WTC11 (cell line): ENCODE results near the gene FYN. TPM values are rescaled to one million over a fixed set of nuclear protein-coding genes. Genes with fewer than 3 reads are reported as not detected.

Experiments used
- ATAC-seq: fragments of 200-7000 bp; cut with Tn5 transposase; 2 replicates; pipeline ENCODE4 v1.10.0; 2021; ENCODE audit warnings: mild to moderate bottlenecking, moderate library complexity
- CTCF ChIA-PET: fragments of 300-600 bp; sonication (Branson Sonifier 250); formaldehyde crosslinking; loops from one replicate; lab custom pipeline; 2021; ENCODE audit warnings: antibody characterized with exemption; lab: Charles Lee
- POLR2A ChIA-PET: fragments of 350-600 bp; sonication (Branson Sonifier 250); formaldehyde crosslinking; loops from one replicate; lab custom pipeline; 2021; ENCODE audit warnings: antibody characterized with exemption; lab: Charles Lee
- DNase-seq: peaks from one replicate; pipeline ENCODE4 v3.0.0; 2021; ENCODE audit warnings: low spot score
- H3K27ac Mint-ChIP-seq: 2 replicates; pipeline ENCODE4 v1.8.0; 2021; ENCODE audit warnings: mixed read lengths
- H3K27me3 Mint-ChIP-seq: 2 replicates; pipeline ENCODE4 v1.8.0; 2021; ENCODE audit warnings: low read depth, mild to moderate bottlenecking, moderate library complexity, mixed read lengths
- H3K36me3 Mint-ChIP-seq: 2 replicates; pipeline ENCODE4 v1.8.0; 2021; ENCODE audit warnings: mixed read lengths
- H3K4me1 Mint-ChIP-seq: 2 replicates; pipeline ENCODE4 v1.8.0; 2022; ENCODE audit warnings: mixed read lengths
- H3K4me3 Mint-ChIP-seq: 2 replicates; pipeline ENCODE4 v1.8.0; 2021; ENCODE audit warnings: mild to moderate bottlenecking, moderate library complexity, mixed read lengths
- H3K9me3 Mint-ChIP-seq: 2 replicates; pipeline ENCODE4 v1.8.0; 2021; ENCODE audit warnings: mixed read lengths
- ATF6 ChIP-seq: sonication (generic); formaldehyde crosslinking; IDR thresholded peaks from 2 replicates; pipeline ENCODE4 v1.8.1; 2023; ENCODE audit warnings: mild to moderate bottlenecking, missing genetic modification reagents
- ERG ChIP-seq: fragments of 250-450 bp; sonication (Bioruptor Pico); IDR thresholded peaks from 2 replicates; pipeline ENCODE4 v1.8.0; 2021; ENCODE audit warnings: mild to moderate bottlenecking
- FOXJ3 ChIP-seq: sonication (generic); formaldehyde crosslinking; IDR thresholded peaks from 2 replicates; pipeline ENCODE4 v1.9.0; 2021; ENCODE audit warnings: missing genetic modification reagents, mild to moderate bottlenecking, borderline replicate concordance
- FOXK1 ChIP-seq: sonication (generic); formaldehyde crosslinking; IDR thresholded peaks from 2 replicates; pipeline ENCODE4 v1.8.0; 2022; ENCODE audit warnings: mild to moderate bottlenecking, moderate library complexity, missing genetic modification reagents
- GABPB1 ChIP-seq: sonication (generic); formaldehyde crosslinking; IDR thresholded peaks from 2 replicates; pipeline ENCODE4 v1.8.1; 2023; ENCODE audit warnings: mild to moderate bottlenecking, missing genetic modification reagents
- OVOL2 ChIP-seq: fragments of 250-450 bp; sonication (Bioruptor Pico); IDR thresholded peaks from 2 replicates; pipeline ENCODE4 v1.9.0; 2021; ENCODE audit warnings: mild to moderate bottlenecking, borderline replicate concordance
- TEAD4 ChIP-seq: sonication (generic); formaldehyde crosslinking; IDR thresholded peaks from 2 replicates; pipeline ENCODE4 v1.8.0; 2022; ENCODE audit warnings: mild to moderate bottlenecking, missing genetic modification reagents
- ZBTB21 ChIP-seq: sonication (generic); formaldehyde crosslinking; IDR thresholded peaks from 2 replicates; pipeline ENCODE4 v1.8.1; 2023; ENCODE audit warnings: mild to moderate bottlenecking, missing genetic modification reagents, borderline replicate concordance
- ZNF423 ChIP-seq: fragments of 250-450 bp; sonication (Bioruptor Pico); IDR thresholded peaks from 2 replicates; pipeline ENCODE4 v2.1.2; 2022; ENCODE audit warnings: mild to moderate bottlenecking, moderate library complexity
- total RNA-seq: library from RNA; stranded (reverse); gene quantifications from 3 replicates; pipeline ENCODE4 v1.2.3, GENCODE V29; 2021
- TF ChIP-seq, protein P1 (sequence below): sonication (generic); formaldehyde crosslinking; IDR thresholded peaks from 2 replicates; pipeline ENCODE4 v1.8.1; 2022; ENCODE audit warnings: low read depth, missing genetic modification reagents, borderline replicate concordance
- TF ChIP-seq, protein P2 (sequence below): sonication (generic); formaldehyde crosslinking; IDR thresholded peaks from 2 replicates; pipeline ENCODE4 v1.8.1; 2022; ENCODE audit warnings: mild to moderate bottlenecking, missing genetic modification reagents, moderate library complexity, borderline replicate concordance
- TF ChIP-seq, protein P3 (sequence below): sonication (generic); formaldehyde crosslinking; IDR thresholded peaks from 2 replicates; pipeline ENCODE4 v1.8.0; 2023; ENCODE audit warnings: mild to moderate bottlenecking, missing genetic modification reagents
- TF ChIP-seq, protein P4 (sequence below): fragments of 250-450 bp; sonication (Bioruptor Pico); IDR thresholded peaks from 2 replicates; pipeline ENCODE4 v1.9.0; 2021; ENCODE audit warnings: moderate library complexity, mild to moderate bottlenecking, inconsistent platforms, borderline replicate concordance
- TF ChIP-seq, protein P5 (sequence below): fragments of 250-450 bp; sonication (Bioruptor Pico); IDR thresholded peaks from 2 replicates; pipeline ENCODE4 v1.9.0; 2021; ENCODE audit warnings: mild to moderate bottlenecking
- TF ChIP-seq, protein P6 (sequence below): sonication (generic); formaldehyde crosslinking; IDR thresholded peaks from 2 replicates; pipeline ENCODE4 v1.8.1; 2022; ENCODE audit warnings: mild to moderate bottlenecking, moderate library complexity, missing genetic modification reagents
- TF ChIP-seq, protein P7 (sequence below): sonication (generic); formaldehyde crosslinking; IDR thresholded peaks from 2 replicates; pipeline ENCODE4 v1.8.1; 2023; ENCODE audit warnings: mild to moderate bottlenecking, missing genetic modification reagents, moderate library complexity

Gene FYN
- total RNA-seq, 1 experiment from 2014 or later, result 63.9 TPM

DNA sequence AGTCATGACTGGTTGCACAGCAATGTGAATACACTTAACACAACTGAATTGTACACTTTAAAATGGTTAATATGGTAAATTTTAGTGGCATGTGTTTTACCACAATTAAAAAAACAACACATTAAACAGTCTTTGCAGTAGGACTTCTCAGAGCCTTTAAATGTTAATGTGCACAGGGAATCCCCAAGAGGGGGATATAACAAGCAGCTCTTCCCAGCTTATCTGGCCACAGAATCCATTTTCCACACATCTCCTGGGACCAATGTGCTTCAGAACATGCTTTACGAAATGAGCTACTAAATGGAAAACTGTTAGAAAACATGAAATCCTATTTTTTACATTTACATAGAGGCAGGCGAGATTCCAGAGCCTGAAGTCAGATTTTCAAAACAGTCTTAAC, 44.4 kb downstream of the FYN start (continued):
- TF ChIP-seq OVOL2 (CRISPR knock-in tag) (no peak), ZNF423 (CRISPR knock-in tag) (no peak), ZBTB21 (CRISPR knock-in tag) (no peak)
- TF ChIP-seq, protein P1, sequence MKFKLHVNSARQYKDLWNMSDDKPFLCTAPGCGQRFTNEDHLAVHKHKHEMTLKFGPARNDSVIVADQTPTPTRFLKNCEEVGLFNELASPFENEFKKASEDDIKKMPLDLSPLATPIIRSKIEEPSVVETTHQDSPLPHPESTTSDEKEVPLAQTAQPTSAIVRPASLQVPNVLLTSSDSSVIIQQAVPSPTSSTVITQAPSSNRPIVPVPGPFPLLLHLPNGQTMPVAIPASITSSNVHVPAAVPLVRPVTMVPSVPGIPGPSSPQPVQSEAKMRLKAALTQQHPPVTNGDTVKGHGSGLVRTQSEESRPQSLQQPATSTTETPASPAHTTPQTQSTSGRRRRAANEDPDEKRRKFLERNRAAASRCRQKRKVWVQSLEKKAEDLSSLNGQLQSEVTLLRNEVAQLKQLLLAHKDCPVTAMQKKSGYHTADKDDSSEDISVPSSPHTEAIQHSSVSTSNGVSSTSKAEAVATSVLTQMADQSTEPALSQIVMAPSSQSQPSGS (CRISPR knock-in tag), result no peak
- TF ChIP-seq, all 79 proteins: peak for 0

- peak overlapping the region; percentile 25; the same call in 1 of the 2 replicates for H3K27ac Mint-ChIP-seq
- POLR2A ChIA-PET, result no interaction called here
- no peak for ATAC-seq
- TF ChIP-seq ATF6 (CRISPR knock-in tag), result no peak
- TF ChIP-seq FOXJ3, result no peak
- no peak for TF ChIP-seq TEAD4 (CRISPR knock-in tag)
- TF ChIP-seq, protein P2, sequence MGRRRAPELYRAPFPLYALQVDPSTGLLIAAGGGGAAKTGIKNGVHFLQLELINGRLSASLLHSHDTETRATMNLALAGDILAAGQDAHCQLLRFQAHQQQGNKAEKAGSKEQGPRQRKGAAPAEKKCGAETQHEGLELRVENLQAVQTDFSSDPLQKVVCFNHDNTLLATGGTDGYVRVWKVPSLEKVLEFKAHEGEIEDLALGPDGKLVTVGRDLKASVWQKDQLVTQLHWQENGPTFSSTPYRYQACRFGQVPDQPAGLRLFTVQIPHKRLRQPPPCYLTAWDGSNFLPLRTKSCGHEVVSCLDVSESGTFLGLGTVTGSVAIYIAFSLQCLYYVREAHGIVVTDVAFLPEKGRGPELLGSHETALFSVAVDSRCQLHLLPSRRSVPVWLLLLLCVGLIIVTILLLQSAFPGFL (CRISPR knock-in tag), result no peak
- TF ChIP-seq, protein P3, sequence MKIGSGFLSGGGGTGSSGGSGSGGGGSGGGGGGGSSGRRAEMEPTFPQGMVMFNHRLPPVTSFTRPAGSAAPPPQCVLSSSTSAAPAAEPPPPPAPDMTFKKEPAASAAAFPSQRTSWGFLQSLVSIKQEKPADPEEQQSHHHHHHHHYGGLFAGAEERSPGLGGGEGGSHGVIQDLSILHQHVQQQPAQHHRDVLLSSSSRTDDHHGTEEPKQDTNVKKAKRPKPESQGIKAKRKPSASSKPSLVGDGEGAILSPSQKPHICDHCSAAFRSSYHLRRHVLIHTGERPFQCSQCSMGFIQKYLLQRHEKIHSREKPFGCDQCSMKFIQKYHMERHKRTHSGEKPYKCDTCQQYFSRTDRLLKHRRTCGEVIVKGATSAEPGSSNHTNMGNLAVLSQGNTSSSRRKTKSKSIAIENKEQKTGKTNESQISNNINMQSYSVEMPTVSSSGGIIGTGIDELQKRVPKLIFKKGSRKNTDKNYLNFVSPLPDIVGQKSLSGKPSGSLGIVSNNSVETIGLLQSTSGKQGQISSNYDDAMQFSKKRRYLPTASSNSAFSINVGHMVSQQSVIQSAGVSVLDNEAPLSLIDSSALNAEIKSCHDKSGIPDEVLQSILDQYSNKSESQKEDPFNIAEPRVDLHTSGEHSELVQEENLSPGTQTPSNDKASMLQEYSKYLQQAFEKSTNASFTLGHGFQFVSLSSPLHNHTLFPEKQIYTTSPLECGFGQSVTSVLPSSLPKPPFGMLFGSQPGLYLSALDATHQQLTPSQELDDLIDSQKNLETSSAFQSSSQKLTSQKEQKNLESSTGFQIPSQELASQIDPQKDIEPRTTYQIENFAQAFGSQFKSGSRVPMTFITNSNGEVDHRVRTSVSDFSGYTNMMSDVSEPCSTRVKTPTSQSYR (CRISPR knock-in tag), result no peak
- TF ChIP-seq GABPB1, result no peak
- TF ChIP-seq ZBTB21 (CRISPR knock-in tag), result no peak
- no peak for TF ChIP-seq ERG
- no peak for TF ChIP-seq FOXK1 (CRISPR knock-in tag)
- TF ChIP-seq, protein P4, sequence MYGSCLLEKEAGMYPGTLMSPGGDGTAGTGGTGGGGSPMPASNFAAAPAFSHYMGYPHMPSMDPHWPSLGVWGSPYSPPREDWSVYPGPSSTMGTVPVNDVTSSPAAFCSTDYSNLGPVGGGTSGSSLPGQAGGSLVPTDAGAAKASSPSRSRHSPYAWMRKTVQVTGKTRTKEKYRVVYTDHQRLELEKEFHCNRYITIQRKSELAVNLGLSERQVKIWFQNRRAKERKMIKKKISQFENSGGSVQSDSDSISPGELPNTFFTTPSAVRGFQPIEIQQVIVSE (CRISPR knock-in tag), result no peak
- TF ChIP-seq, protein P5, sequence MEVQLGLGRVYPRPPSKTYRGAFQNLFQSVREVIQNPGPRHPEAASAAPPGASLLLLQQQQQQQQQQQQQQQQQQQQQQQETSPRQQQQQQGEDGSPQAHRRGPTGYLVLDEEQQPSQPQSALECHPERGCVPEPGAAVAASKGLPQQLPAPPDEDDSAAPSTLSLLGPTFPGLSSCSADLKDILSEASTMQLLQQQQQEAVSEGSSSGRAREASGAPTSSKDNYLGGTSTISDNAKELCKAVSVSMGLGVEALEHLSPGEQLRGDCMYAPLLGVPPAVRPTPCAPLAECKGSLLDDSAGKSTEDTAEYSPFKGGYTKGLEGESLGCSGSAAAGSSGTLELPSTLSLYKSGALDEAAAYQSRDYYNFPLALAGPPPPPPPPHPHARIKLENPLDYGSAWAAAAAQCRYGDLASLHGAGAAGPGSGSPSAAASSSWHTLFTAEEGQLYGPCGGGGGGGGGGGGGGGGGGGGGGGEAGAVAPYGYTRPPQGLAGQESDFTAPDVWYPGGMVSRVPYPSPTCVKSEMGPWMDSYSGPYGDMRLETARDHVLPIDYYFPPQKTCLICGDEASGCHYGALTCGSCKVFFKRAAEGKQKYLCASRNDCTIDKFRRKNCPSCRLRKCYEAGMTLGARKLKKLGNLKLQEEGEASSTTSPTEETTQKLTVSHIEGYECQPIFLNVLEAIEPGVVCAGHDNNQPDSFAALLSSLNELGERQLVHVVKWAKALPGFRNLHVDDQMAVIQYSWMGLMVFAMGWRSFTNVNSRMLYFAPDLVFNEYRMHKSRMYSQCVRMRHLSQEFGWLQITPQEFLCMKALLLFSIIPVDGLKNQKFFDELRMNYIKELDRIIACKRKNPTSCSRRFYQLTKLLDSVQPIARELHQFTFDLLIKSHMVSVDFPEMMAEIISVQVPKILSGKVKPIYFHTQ (CRISPR knock-in tag), result no peak
- TF ChIP-seq, protein P6, sequence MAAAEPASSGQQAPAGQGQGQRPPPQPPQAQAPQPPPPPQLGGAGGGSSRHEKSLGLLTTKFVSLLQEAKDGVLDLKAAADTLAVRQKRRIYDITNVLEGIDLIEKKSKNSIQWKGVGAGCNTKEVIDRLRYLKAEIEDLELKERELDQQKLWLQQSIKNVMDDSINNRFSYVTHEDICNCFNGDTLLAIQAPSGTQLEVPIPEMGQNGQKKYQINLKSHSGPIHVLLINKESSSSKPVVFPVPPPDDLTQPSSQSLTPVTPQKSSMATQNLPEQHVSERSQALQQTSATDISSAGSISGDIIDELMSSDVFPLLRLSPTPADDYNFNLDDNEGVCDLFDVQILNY (CRISPR knock-in tag), result no peak
- TF ChIP-seq, protein P7, sequence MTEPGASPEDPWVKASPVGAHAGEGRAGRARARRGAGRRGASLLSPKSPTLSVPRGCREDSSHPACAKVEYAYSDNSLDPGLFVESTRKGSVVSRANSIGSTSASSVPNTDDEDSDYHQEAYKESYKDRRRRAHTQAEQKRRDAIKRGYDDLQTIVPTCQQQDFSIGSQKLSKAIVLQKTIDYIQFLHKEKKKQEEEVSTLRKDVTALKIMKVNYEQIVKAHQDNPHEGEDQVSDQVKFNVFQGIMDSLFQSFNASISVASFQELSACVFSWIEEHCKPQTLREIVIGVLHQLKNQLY (CRISPR knock-in tag), result no peak
Observed at GRCh38 chr6:111825439-111826086, 47.7 kb downstream of the FYN start.

More at GRCh38 chr6:111825439-111826086, 47.7 kb downstream of the FYN start:
- Mint-ChIP-seq H3K27me3 (no peaks in the 10 kb centered on the region; the same call in 1 of the 2 replicates), H3K36me3 (peaks cover 5% of the 10 kb centered on the region; the same call in 1 of the 2 replicates), H3K4me3 (no peak overlapping the region), H3K9me3 (peaks cover 3% of the 10 kb centered on the region; the same call in 1 of the 2 replicates), H3K4me1 (no peaks in the 10 kb centered on the region)
- CTCF ChIA-PET, result interaction anchor here (1.2 kb wide), 1 partner anchor 116 kb away, joined by 3 read pairs; no protein-coding TSS in a partner anchor
- no peak for DNase-seq
